IMR-90 (cell line): ENCODE measurements around the gene CFAP58. TPM values are rescaled to one million over a fixed set of nuclear protein-coding genes. Genes with fewer than 3 reads are reported as not detected.

ENCODE experiments used
- ATAC-seq: fragments of 200-7000 bp; cut with Tn5 transposase; 2 replicates; pipeline ENCODE4 v1.9.1; 2020; ENCODE audit warnings: low read depth, mild to moderate bottlenecking, moderate library complexity
- BruUV-seq: library from RNA; stranded (reverse); fragments of 400-500 nt; replicated peaks from 2 replicates; lab custom pipeline; 2021; lab: Mats Ljungman, UMichigan
- CTCF ChIA-PET: fragments of 300-600 bp; formaldehyde crosslinking; extraction: SDS; loops from one replicate; lab custom pipeline; 2021; ENCODE audit warnings: antibody characterized with exemption; lab: Yijun Ruan, JAX
- POLR2A ChIA-PET: fragments of 300-600 bp; sonication (Branson Sonifier 250); formaldehyde crosslinking; loops from one replicate; lab custom pipeline; 2022; ENCODE audit warnings: antibody characterized with exemption; ENCODE audit not compliant: unreplicated experiment; lab: Charles Lee
- DNase-seq: peaks from one replicate; pipeline ENCODE4 v3.0.0; 2013
- H2AFZ ChIP-seq: replicated peaks from 2 replicates; pipeline ENCODE3; 2013; ENCODE audit warnings: low read length, mild to moderate bottlenecking; ENCODE audit not compliant: poor library complexity
- H2AK5ac ChIP-seq: 2 replicates; pipeline ENCODE4 v1.6.1; 2013; ENCODE audit warnings: low read depth, low read length, inconsistent platforms
- H2AK9ac ChIP-seq: replicated peaks from 2 replicates; pipeline ENCODE3; 2013; ENCODE audit warnings: mild to moderate bottlenecking, low read depth, low read length, moderate library complexity; ENCODE audit not compliant: poor library complexity
- H2BK120ac ChIP-seq: 2 replicates; pipeline ENCODE4 v1.6.1; 2013; ENCODE audit warnings: low read depth, low read length, inconsistent platforms
- H2BK15ac ChIP-seq: 3 replicates; pipeline ENCODE4 v1.6.1; 2013; ENCODE audit warnings: low read depth, low read length, inconsistent platforms
- H2BK20ac ChIP-seq: 2 replicates; pipeline ENCODE4 v1.6.1; 2013; ENCODE audit warnings: low read depth, mild to moderate bottlenecking, inconsistent platforms, low read length, moderate library complexity
- H2BK5ac ChIP-seq: 2 replicates; pipeline ENCODE4 v1.6.1; 2013; ENCODE audit warnings: mild to moderate bottlenecking, low read depth, low read length, inconsistent platforms; ENCODE audit not compliant: poor library complexity, severe bottlenecking
- H3K14ac ChIP-seq: replicated peaks from 2 replicates; pipeline ENCODE4 v1.6.1; 2013; ENCODE audit warnings: low read depth, low read length, inconsistent platforms
- H3K18ac ChIP-seq: 2 replicates; pipeline ENCODE4 v1.6.1; 2013; ENCODE audit warnings: low read depth, low read length, control low read depth
- H3K23ac ChIP-seq: 2 replicates; pipeline ENCODE4 v1.6.1; 2013; ENCODE audit warnings: low read depth, low read length, inconsistent platforms
- H3K27ac ChIP-seq: 2 replicates; pipeline ENCODE4 v1.5.1; 2013; ENCODE audit warnings: mild to moderate bottlenecking, control low read depth, low read length; ENCODE audit not compliant: insufficient read depth
- H3K27me3 ChIP-seq: 2 replicates; pipeline ENCODE4 v1.6.1; 2013; ENCODE audit warnings: low read length; ENCODE audit not compliant: control insufficient read depth, insufficient read depth
- H3K36me3 ChIP-seq: 2 replicates; pipeline ENCODE4 v1.6.1; 2013; ENCODE audit warnings: low read length, mixed read lengths; ENCODE audit not compliant: control insufficient read depth, insufficient read depth
- H3K4ac ChIP-seq: 2 replicates; pipeline ENCODE4 v1.6.1; 2013; ENCODE audit warnings: low read depth, low read length, inconsistent platforms
- H3K4me1 ChIP-seq: 2 replicates; pipeline ENCODE4 v1.6.1; 2013; ENCODE audit warnings: low read length, mixed read lengths; ENCODE audit not compliant: control insufficient read depth, insufficient read depth
- H3K4me2 ChIP-seq: 2 replicates; pipeline ENCODE4 v1.6.1; 2013; ENCODE audit warnings: low read depth, mild to moderate bottlenecking, control low read depth, low read length, moderate library complexity
- H3K4me3 ChIP-seq: 2 replicates; pipeline ENCODE4 v1.5.1; 2013; ENCODE audit warnings: low read depth, mild to moderate bottlenecking, control low read depth, low read length, moderate library complexity; ENCODE audit not compliant: insufficient read depth
- H3K56ac ChIP-seq: 2 replicates; pipeline ENCODE4 v1.6.1; 2013; ENCODE audit warnings: low read length, inconsistent platforms; ENCODE audit not compliant: insufficient read depth; ENCODE audit errors: extremely low read depth
- H3K79me1 ChIP-seq, 2 experiments: 2 replicates each; pipeline ENCODE4 v1.6.1; 2013; ENCODE audit warnings: low read length in 2 of 2, inconsistent platforms in 1 of 2, low read depth in 1 of 2
- H3K9ac ChIP-seq: 2 replicates; pipeline ENCODE4 v1.6.1; 2013; ENCODE audit warnings: low read depth, low read length, control low read depth
- H3K9me1 ChIP-seq: 2 replicates; pipeline ENCODE4 v1.6.1; 2013; ENCODE audit warnings: low read length, inconsistent platforms; ENCODE audit not compliant: insufficient read depth
- H3K9me3 ChIP-seq: 2 replicates; pipeline ENCODE4 v1.6.1; 2013; ENCODE audit warnings: low read length; ENCODE audit not compliant: control insufficient read depth, insufficient read depth
- H4K20me1 ChIP-seq: 2 replicates; pipeline ENCODE4 v1.6.1; 2013; ENCODE audit warnings: low read length, inconsistent platforms; ENCODE audit not compliant: insufficient read depth
- H4K5ac ChIP-seq: 2 replicates; pipeline ENCODE4 v1.6.1; 2013; ENCODE audit warnings: mild to moderate bottlenecking, low read depth, low read length, control low read depth
- H4K8ac ChIP-seq, 2 experiments: 2 replicates each; pipeline ENCODE4 v1.6.1; 2013; ENCODE audit warnings: low read depth in 2 of 2, low read length in 2 of 2, control low read depth in 1 of 2, inconsistent platforms in 1 of 2
- H4K91ac ChIP-seq: 2 replicates; pipeline ENCODE4 v1.6.1; 2013; ENCODE audit warnings: low read depth, low read length, inconsistent platforms; ENCODE audit not compliant: insufficient read depth
- BHLHE40 ChIP-seq: fragments of 150-350 bp; IDR thresholded peaks from 2 replicates; pipeline ENCODE4 v1.6.1; 2016; ENCODE audit warnings: mild to moderate bottlenecking, low read depth, low read length
- CEBPB ChIP-seq: IDR thresholded peaks from 2 replicates; pipeline ENCODE4 v1.6.1; 2012; ENCODE audit warnings: low read depth, low read length, improper control_type of control experiment
- CHD1 ChIP-seq: IDR thresholded peaks from 2 replicates; pipeline ENCODE4 v1.6.1; 2012; ENCODE audit warnings: low read depth, low read length, improper control_type of control experiment
- CTCF ChIP-seq: conservative IDR thresholded peaks from 2 replicates; pipeline ENCODE4 v1.5.1; 2012; ENCODE audit warnings: mild to moderate bottlenecking, low read depth, low read length, improper control_type of control experiment
- ELK1 ChIP-seq: fragments of 150-350 bp; IDR thresholded peaks from 2 replicates; pipeline ENCODE4 v1.6.1; 2016; ENCODE audit warnings: low read depth, mild to moderate bottlenecking, low read length, moderate library complexity, borderline replicate concordance
- FOS ChIP-seq: fragments of 150-350 bp; IDR thresholded peaks from 2 replicates; pipeline ENCODE4 v1.6.1; 2016; ENCODE audit warnings: low read depth, low read length
- MAFK ChIP-seq: IDR thresholded peaks from 2 replicates; pipeline ENCODE4 v1.6.1; 2012; ENCODE audit warnings: low read depth, low read length, improper control_type of control experiment
- MAZ ChIP-seq: IDR thresholded peaks from 2 replicates; pipeline ENCODE4 v1.6.1; 2012; ENCODE audit warnings: low read depth, mild to moderate bottlenecking, low read length, improper control_type of control experiment, moderate library complexity, borderline replicate concordance
- MXI1 ChIP-seq: IDR thresholded peaks from 2 replicates; pipeline ENCODE4 v1.6.1; 2012; ENCODE audit warnings: low read depth, mild to moderate bottlenecking, low read length, moderate library complexity, borderline replicate concordance
- NFE2L2 ChIP-seq: fragments of 150-350 bp; IDR thresholded peaks from 2 replicates; pipeline ENCODE4 v1.6.1; 2016; ENCODE audit warnings: low read depth, mild to moderate bottlenecking, low read length
- POLR2A ChIP-seq: IDR thresholded peaks from 2 replicates; pipeline ENCODE4 v1.6.1; 2012; ENCODE audit warnings: mild to moderate bottlenecking, low read depth, low read length
- RAD21 ChIP-seq: IDR thresholded peaks from 2 replicates; pipeline ENCODE4 v1.6.1; 2012; ENCODE audit warnings: low read length, improper control_type of control experiment
- RCOR1 ChIP-seq: IDR thresholded peaks from 2 replicates; pipeline ENCODE4 v1.6.1; 2012; ENCODE audit warnings: mild to moderate bottlenecking, low read length, improper control_type of control experiment; ENCODE audit not compliant: insufficient replicate concordance
- RFX5 ChIP-seq: IDR thresholded peaks from 2 replicates; pipeline ENCODE4 v1.8.0; 2012; ENCODE audit warnings: low read depth, mild to moderate bottlenecking, low read length, moderate library complexity
- SMC3 ChIP-seq: fragments of 150-350 bp; IDR thresholded peaks from 2 replicates; pipeline ENCODE4 v1.6.1; 2016; ENCODE audit warnings: low read depth, mild to moderate bottlenecking, antibody characterized with exemption, low read length, moderate library complexity
- USF2 ChIP-seq: fragments of 150-350 bp; IDR thresholded peaks from 2 replicates; pipeline ENCODE4 v1.6.1; 2017; ENCODE audit warnings: mild to moderate bottlenecking, antibody characterized with exemption, low read length, low read depth
- WGBS, 2 experiments: methylation state at CpG; one replicate each; pipeline versions ENCODE4 v1.1.5 to v1.1.7; 2013; ENCODE audit warnings: missing lambda C conversion rate in 2 of 2; ENCODE audit not compliant: insufficient read length in 1 of 2; ENCODE audit errors: extremely low coverage in 2 of 2; 5-methylcytosine and 5-hydroxymethylcytosine counted together
- dilution Hi-C: fragments of 300-500 bp; cut with HindIII; formaldehyde crosslinking; loops from one replicate; pipeline ENCODE4 v1.14.3; 2018; ENCODE audit warnings: low sequenced_read_pairs; ENCODE audit not compliant: unreplicated experiment
- in situ Hi-C: fragments of 300-500 bp; cut with MboI; formaldehyde crosslinking; loops from 3 replicates; pipeline ENCODE4 v1.14.3; 2019; ENCODE audit warnings: low sequenced_read_pairs, inconsistent platforms, mixed read lengths
- intact Hi-C: fragments of 100-400 bp; cut with micrococcal nuclease; formaldehyde crosslinking; loops from 2 replicates; pipeline ENCODE4 v1.10.0; 2022
- polyA plus RNA-seq, 3 experiments: library from polyadenylated mRNA; depleted of rRNA; stranded (reverse); fragments of >200 nt; gene quantifications; 2 replicates each; pipeline ENCODE4 v1.2.3, GENCODE V29; 2012; ENCODE audit warnings: low replicate concordance in 1 of 3
- total RNA-seq: library from RNA; depleted of rRNA; stranded (reverse); fragments of >200 nt; gene quantifications from 2 replicates; pipeline ENCODE4 v1.2.3, GENCODE V29; 2012

The CFAP58 gene
- total and polyA plus RNA-seq, 2 of the 4 experiments (the other 2 are of a cell fraction) = 0.36 to 0.72 TPM

- Histone ChIP-seq H3K27me3 (peaks cover 2% of the 10 kb centered on the region), H3K4me1 (no peaks in the 10 kb centered on the region), H3K14ac (no peak overlapping the region), H3K9ac (no peak overlapping the region), H2BK15ac (no peak overlapping the region), H3K9me3 (no peaks in the 10 kb centered on the region), H2AK9ac (no peak overlapping the region), H2BK120ac (no peak overlapping the region), H3K18ac (no peak overlapping the region), H2AK5ac (no peak overlapping the region), H3K4me2 (no peak overlapping the region), H4K91ac (no peak overlapping the region), H3K36me3 (no peaks in the 10 kb centered on the region), H4K5ac (no peak overlapping the region), H3K27ac (no peak overlapping the region), H2AFZ (no peak overlapping the region), H3K4me3 (no peak overlapping the region), H3K79me1 (no peaks in the 10 kb centered on the region), H3K56ac (no peak overlapping the region), H2BK5ac (no peak overlapping the region), H3K9me1 (no peaks in the 10 kb centered on the region), H4K20me1 (no peaks in the 10 kb centered on the region), H3K23ac (no peak overlapping the region), H3K4ac (no peak overlapping the region), H2BK20ac (no peak overlapping the region), H4K8ac (no peak overlapping the region)
- no peak for TF ChIP-seq CHD1
- no peak for TF ChIP-seq SMC3
- TF ChIP-seq USF2 = no peak
- no peak for TF ChIP-seq MAZ
- no peak for TF ChIP-seq ELK1
- TF ChIP-seq MXI1 = no peak
- no peak for TF ChIP-seq FOS
- TF ChIP-seq CEBPB = no peak
- no peak for TF ChIP-seq CTCF
- TF ChIP-seq RCOR1 = no peak
- TF ChIP-seq MAFK = no peak
- TF ChIP-seq RFX5 = no peak
- TF ChIP-seq POLR2A = no peak
- no peak for TF ChIP-seq RAD21
- no peak for TF ChIP-seq NFE2L2
- no peak for TF ChIP-seq BHLHE40
- no peak for ATAC-seq
- in situ Hi-C loops = no loop called here
- no peak for DNase-seq
- dilution Hi-C loops = no loop called here
- no TSS peak for BruUV-seq
- intact Hi-C loops = no loop called here
- WGBS, 2 experiments = no CpG with 5 or more reads among the region's 3 CpGs
- ChIA-PET POLR2A (no interaction called here), CTCF (no interaction called here)
These were observed 127.2 kb downstream of the CFAP58 start for GRCh38 chr10:104480797-104481196.
